ENCODE results near the gene GAN.

Gene GAN

DNA sequence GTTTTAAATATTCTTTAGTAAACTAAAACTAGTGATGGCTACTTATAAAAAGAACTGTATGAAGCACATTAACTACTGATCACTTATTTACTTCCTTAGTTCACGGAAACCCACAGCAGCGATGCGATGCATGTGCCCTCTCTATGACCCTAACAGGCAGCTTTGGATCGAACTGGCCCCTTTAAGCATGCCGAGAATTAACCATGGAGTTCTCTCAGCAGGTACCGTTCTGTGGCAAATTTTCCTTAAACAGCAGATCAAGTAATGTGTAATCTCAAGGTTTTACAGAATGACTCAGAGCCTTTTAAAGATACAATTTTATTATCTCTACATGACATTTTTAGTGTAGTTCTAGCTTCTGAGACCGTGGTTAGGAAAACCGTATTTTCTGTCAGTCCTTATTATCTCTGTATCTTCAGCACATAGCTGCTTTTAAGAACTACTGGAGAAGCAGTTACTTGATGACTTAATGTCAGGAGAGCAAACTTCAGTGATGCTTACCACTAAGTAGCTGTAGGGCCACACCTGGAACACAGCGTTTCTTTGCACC, 43.0 kb downstream of the GAN start:
- H3K27ac ChIP-seq, result no peak overlapping the region
- TF ChIP-seq, protein P1, sequence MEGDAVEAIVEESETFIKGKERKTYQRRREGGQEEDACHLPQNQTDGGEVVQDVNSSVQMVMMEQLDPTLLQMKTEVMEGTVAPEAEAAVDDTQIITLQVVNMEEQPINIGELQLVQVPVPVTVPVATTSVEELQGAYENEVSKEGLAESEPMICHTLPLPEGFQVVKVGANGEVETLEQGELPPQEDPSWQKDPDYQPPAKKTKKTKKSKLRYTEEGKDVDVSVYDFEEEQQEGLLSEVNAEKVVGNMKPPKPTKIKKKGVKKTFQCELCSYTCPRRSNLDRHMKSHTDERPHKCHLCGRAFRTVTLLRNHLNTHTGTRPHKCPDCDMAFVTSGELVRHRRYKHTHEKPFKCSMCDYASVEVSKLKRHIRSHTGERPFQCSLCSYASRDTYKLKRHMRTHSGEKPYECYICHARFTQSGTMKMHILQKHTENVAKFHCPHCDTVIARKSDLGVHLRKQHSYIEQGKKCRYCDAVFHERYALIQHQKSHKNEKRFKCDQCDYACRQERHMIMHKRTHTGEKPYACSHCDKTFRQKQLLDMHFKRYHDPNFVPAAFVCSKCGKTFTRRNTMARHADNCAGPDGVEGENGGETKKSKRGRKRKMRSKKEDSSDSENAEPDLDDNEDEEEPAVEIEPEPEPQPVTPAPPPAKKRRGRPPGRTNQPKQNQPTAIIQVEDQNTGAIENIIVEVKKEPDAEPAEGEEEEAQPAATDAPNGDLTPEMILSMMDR (conservative IDR thresholded peaks at IDR 0.05), result no peak
- no peak for TF ChIP-seq ZFX (IDR thresholded peaks at IDR 0.05)

DNA sequence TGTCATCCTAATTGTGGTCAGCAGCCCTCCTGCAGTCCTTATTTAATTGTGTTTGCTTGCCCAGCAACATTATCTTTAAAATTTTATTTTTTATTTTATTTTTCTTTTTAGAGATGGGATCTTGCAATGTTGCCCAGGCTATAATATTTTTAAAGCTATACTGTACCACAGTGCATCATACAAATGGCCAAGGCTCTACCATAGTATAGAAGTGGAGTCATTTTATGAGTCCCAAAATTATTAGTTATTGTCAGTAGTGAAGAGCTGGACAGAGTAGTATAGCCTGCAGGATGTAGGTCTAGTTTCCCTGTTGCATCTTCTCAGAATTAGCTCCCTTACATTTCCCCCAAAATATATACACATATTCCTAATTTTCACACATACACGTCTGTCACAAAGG, 44.1 kb downstream of the GAN start:
- H3K27ac ChIP-seq, result no peak overlapping the region
- no peak for TF ChIP-seq ZFX (IDR thresholded peaks at IDR 0.05)
- TF ChIP-seq, protein P1 (conservative IDR thresholded peaks at IDR 0.05), result no peak

DNA sequence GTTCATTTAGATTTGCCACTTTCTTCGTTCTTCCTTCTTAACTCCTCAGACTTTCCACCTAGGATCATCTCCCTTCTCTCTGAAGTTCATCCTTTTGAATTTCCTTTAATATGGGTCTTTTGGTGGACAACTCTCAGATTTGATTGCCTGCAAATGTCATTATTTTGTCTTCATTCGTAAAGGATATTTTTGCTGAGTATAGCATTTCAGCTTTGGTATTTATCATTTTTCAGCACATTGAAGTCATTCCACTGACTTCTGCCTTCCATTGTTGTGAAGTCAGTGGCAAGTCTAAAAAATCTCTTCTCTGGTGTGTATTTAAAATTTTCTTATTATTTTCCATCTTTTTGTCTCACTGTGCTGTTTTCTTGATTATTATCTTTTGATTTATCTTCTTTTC, 45.4 kb downstream of the GAN start:
- TF ChIP-seq, protein P1 (conservative IDR thresholded peaks at IDR 0.05), result no peak
- no peak for TF ChIP-seq ZFX (IDR thresholded peaks at IDR 0.05)
- no peak overlapping the region for H3K27ac ChIP-seq

DNA sequence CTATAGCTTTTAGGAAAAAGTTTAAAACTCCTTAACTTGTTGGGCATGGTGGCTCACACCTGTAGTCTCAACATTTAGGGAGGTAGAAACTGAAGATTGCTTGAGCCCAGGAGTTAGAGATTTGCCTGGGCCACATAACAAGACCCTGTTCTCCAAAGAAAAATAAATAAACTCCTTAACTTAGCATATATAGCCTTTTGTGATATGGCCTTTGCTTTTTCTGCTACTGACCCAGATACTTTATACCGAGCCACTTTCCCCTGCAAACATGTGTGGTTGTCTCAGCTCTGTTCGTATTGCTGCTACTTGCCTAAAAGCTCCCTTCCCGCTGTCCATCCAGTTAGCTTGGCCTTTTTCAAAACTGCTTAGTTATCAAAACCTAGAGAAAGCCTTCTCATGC, 51.0 kb downstream of the GAN start:
- H3K27ac ChIP-seq, result no peak overlapping the region
- TF ChIP-seq, protein P1 (conservative IDR thresholded peaks at IDR 0.05), result no peak
- no peak for TF ChIP-seq ZFX (IDR thresholded peaks at IDR 0.05)

DNA sequence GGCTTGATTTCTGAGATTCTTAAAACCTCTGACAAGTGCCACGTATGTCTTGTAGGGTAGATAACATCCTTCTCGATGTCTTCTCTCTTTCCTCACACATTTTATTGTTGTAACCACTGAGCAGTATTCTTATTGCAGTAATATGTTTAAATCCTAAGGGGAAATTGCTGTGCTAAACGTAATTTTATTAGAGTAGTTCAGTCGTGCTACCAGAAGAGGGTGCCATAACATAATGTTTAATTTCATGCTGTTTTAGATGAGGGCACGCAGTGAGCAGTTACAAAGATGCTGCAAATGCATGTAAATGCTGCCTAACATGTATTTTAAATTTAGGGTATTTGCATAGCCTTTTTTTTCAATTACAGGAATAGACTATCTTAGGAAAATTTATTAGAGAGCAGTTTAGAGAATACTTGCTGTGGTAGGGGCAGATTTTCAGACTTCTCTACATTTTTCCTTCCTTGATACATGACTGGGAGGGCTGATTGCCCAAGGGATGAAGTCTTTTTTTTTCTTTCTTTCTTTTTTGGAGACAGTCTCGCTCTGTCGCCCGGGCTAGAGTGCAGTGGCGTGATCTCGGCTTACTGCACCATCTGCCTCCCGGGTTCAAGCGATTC, 51.7 kb downstream of the GAN start:
- H3K27ac ChIP-seq, result no peak overlapping the region
- TF ChIP-seq, protein P1 (conservative IDR thresholded peaks at IDR 0.05), result peak; percentile 80
- no peak for TF ChIP-seq ZFX (IDR thresholded peaks at IDR 0.05)

DNA sequence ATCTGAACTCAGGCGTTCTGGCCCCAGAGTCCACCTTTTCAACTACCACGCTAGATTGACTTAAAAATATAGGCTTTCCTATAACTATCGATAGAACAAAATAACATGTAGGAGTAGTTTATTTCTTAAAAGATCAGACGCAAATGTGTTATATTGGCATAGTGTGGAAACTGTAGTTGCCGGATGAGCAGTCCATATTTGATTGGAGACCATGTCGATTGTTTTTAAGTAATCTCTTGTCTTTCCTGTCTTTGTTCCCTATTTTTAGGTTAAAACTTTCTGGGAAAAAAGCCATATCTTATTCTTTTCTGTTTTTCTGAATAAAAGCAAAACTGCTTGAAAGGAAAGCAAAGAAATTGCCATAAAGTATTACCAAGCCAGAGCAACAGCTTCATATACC, 53.1 kb downstream of the GAN start:
- H3K27ac ChIP-seq, result no peak overlapping the region
- TF ChIP-seq, protein P1 (conservative IDR thresholded peaks at IDR 0.05), result no peak
- no peak for TF ChIP-seq ZFX (IDR thresholded peaks at IDR 0.05)

DNA sequence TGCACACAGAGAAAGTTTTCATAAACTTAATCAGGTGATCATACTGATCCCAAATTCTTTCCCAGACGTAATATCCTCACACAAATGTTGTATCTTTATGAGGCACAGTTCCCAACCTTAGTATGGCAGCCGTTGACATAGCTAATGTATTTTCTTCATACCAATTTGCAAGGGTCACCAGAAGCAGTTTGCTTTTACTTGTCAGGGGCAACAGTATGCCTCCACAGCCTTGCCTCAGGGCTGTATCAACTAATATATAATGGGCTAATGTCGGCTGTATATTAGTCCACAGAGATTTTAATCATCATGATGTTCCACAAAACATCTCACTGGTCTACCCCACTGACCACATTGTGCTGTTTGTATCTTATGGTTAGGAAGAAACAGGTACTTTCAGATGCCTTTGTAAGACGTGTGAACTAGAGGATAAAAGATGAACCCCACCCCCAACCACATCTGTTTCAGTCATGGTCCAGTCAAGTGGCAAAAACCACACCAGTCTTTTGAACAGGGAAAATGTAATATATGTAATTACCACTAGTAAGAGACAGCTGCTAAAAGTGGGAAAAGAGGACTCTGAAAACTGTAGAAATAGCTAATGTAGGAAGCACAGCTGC, 55.2 kb downstream of the GAN start:
- TF ChIP-seq, protein P1 (conservative IDR thresholded peaks at IDR 0.05), result no peak
- no peak for TF ChIP-seq ZFX (IDR thresholded peaks at IDR 0.05)

More for the DNA sequence above, 55.2 kb downstream of the GAN start:
- no peak overlapping the region for H3K27ac ChIP-seq
